Activated naive CD4-positive, alpha-beta T cell treated with Interleukin-2 at 50 U/mL for 16 hours (primary cell): ENCODE measurements around the gene PSG1.
"Not testable (repeated sequence)": the region's sequence is repeated elsewhere in the genome, so short reads cannot be mapped to it uniquely, and the experiment has no call there.

Experiments
- DNase-seq: peaks from one replicate; pipeline ENCODE4 v3.0.0-alpha.2; 2020

PSG1 gene

DNA sequence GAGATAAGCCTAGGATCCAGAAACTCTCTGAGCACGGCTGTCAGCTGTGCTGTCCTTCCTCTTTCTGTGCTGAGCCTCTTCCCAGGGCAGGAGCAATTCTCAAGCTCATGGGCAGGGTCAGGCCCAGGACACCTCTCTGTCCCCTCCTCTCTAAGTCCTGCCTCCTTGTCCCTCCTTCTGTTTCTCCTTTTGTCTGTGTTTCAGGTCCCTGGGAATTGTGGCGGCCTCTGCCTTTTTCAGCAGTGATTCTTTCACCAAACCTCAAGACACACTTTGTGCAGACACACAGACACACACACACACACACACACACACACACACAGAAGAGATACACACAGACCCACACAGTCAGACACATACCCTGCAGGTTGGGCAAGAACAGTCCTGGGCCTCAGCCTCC lies at the start of gene PSG1:
Gene PSG1 (minus strand): TSS at position 101 of the 400 bp plus-strand sequence. CDS start 132 bp downstream, outside the sequence.
- DNase-seq, result no peak

DNA sequence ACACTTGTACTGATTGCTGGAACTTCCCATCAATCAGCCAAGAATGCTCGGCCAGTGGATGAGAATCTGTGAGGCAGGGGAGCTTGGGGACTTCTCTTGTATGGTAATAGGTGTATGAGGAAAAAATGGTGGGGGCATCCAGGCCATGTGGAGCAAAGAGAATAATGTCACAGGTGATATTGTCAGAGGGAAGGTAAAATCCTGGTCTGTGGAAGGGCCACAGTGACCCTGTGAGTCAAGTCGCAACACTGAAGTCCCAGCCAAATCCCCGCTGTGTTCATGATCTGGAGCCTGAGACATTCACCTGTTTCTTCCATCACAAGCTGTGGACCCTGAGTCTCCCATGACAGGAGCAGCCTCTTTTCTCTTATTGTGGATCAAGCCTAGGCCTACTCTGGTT lies 49.4 kb upstream of the PSG1 start:
- DNase-seq, result no peak

DNA sequence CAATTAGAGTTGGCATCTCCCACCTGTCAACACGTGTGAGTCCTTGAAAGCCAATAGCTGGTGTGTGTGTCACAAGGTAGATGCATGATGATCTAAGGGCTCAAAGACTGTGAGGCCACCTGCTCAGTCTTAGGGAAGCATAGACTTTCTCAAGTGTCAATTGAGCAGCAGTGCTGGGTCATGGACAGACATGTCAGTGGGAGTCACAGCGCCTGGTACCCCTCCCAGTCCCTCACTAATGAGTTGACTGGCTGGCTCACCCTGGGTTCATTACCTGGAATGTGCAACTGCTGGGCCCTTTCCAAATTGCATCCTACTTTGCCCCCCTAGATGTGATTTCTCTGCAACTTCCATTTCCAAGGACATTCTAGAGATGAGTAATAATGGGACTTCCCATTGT lies 47.3 kb upstream of the PSG1 start:
- DNase-seq, result no peak

DNA sequence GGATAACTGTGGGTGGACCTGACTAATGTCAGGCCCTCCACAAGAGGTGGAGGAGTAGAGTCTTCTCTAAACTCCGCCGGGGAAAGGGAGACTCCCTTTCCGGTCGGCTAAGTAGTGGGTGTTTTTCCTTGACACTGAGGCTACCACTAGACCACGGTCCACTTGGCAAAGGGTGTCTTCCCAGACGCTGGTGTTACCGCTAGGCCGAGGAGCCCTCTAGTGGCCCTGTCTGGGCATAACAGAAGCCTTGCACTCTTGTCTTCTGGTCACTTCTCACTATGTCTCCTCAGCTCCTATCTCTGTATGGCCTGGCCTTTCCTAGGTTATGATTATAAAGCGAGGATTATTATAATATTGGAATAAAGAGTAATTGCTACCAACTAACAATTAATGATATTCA lies 43.6 kb upstream of the PSG1 start:
- DNase-seq, result peak; percentile 3

DNA sequence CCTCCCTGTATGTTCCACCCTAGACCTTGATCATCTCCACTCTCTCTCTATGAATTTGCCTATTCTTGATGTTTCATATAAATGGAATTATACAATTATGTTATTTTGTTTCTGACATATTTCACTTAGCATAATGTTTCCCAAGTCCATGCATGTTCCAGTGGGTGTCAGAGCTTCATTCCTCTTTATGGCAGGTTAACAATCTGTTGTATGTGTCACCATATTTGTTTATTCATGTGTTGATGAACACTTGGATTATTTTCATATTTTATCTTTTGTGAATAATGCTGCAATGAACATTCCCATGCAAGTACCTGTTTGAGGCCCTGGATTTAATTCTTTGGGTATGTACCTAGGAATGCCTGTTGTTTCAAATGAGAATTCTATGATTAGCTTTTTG lies 41.5 kb upstream of the PSG1 start:
- DNase-seq, result not testable (repeated sequence)

DNA sequence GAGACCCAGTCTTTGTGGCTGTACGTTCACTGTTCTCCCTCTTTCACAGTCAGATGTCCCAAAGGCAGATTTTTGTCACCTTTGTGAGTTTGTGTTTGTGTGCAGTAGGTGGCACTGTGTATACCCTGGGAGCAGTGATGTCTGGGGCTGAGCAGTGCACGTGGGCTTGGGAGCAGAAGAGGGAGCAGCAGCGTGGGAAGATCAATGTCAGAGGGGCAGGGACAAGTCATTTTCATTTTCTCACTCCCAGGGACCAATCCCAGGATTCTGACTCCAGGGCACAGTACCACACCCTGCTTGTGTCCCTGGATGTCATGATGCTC lies 40.2 kb upstream of the PSG1 start:
- no peak for DNase-seq

DNA sequence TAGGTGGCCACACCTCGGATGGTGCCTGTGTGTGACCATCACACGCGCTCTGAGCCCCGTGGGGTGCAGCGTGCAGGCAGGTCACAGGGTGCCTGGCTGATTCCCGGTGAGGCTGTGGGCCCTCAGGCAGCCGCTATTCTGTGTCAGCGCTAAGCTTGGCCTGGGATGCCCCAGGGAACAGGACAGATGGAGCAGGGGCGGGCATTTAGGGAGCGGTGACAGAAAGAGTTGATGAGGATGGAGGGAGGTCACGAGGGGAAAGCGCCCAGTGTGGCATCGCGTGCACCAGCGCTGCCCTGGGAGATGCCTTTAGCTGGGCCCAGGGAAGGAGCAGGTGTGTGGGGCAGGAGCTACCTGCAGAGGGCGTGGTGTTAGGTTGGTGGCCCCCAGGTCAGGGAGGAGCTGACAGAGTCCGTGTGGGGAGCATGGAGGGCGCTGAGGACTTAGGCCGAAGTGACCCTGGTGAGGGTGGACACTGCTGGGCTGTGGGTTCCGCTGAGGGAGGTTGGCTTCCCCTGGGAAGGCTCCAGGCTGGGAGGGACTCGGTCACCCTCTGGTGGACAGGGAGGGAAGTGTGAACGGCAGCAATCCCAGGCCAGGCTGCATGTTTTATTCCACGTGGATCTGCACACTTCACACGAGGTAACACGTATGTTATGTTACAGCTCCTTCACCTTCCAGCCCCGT lies 39.7 kb upstream of the PSG1 start:
- DNase-seq, result not testable (repeated sequence)

DNA sequence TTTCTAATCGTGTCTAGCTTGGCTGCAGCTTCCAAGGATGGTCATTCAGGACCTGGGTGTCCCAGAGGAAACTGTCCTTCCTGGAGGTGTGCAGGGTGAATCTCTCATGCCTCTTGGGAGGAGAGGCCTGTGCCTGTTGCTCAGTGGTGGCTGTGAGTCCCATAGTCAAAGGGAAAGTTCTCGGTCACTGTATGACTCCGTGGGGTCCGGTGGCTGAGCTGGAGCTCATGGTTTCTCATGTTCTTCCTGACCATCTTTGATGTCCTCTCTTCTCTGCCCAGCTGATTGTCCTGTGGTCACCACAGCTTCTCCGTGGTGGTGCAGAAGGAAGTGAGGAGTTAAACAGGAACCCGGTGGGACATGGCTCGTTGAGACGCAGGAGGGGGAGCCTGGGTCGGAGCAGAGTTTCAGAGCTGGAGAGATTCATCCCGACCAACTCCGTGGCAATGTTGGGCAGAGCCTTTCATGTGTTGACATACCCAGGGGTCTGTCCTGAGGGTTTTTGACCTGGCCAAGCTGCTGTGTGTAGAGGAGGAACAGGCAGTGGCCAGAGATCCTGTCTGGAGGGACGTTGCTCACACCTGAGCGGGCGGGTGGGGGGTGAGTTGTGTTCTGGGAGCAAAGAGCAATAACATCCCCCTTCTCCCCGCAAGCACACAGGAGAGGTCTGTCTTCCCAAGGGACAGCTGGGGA lies 39.0 kb upstream of the PSG1 start:
- not testable (repeated sequence) for DNase-seq

DNA sequence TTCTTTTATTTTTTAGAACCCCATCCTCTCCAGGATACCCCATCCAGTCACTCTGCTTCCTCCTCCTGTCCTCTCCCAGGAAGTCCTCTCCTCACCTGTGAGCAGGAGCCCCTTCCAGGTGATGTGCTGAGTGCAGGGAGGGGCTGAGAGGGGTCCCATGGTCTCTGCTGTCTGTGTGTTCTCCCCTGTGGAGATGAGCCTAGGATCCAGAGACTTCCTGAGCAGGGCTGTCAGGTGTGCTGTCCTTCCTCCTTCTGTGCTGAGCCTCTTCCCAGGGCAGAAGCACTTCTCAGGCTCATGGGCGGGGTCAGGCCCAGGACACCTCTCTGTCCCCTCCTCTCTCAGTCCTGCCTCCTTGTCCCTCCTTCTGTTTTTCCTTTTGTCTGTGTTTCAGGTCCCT lies 38.1 kb upstream of the PSG1 start, which contains the start of gene PSG6:
Gene PSG6 (minus strand): TSS at position 261 of the 400 bp plus-strand sequence. CDS start 102 bp downstream, at position 159.
- not testable (repeated sequence) for DNase-seq

DNA sequence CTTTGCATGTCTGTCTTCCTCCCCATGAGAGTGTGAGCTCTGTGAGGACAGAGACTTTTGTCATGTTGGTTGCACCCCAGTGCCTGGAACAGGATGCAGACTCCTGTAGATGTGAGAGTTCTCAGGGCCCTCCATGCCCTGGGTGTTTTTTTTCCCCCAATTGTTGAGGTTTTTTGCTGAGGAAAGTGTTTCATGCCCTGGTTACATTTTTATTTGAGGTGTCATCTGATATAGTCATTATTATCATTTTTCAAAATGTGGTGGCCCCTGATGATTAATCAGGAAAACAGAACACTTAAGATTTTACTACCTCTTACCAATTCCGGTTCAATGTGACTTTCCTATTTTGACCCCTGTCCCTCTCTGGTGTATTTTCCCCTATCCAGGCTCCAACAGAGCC lies 37.4 kb upstream of the PSG1 start:
- not testable (repeated sequence) for DNase-seq

DNA sequence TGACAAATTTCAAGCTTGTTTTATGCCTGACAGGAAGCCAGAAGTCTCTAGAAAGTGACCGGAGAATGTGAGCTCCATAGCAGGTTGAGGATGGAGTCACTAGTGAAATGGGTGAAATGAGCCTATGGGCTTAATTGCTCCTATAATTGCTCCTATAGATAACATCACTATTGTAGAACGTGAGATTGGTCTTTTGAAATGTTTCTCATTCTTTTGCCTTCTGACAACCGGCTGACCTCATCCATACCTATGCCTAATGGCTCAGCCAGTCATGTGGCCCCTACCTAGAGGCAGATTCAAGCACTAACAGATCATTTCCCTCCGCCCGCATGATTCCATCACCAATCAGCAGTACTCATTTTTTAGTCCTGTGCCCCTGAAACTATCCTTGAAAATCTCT lies 34.0 kb upstream of the PSG1 start:
- not testable (repeated sequence) for DNase-seq

DNA sequence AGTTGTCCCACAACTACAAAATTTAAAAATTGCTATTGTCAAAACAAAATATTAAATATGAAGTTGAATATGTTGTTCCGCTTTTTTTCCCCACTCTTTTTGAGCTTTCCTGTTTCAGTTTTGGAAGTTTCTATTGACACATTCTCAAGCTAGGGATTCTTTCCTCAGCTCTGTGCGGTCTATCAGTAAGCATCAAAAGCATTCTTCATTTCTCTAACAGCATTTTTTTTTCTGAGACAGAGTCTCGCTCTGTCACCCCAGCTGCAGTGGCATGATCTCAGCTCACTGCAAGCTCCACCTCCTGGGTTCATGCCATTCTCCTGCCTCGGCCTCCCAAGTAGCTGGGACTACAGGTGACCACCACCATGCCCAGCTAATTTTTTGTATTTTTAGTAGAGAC lies 33.4 kb upstream of the PSG1 start:
- not testable (repeated sequence) for DNase-seq

DNA sequence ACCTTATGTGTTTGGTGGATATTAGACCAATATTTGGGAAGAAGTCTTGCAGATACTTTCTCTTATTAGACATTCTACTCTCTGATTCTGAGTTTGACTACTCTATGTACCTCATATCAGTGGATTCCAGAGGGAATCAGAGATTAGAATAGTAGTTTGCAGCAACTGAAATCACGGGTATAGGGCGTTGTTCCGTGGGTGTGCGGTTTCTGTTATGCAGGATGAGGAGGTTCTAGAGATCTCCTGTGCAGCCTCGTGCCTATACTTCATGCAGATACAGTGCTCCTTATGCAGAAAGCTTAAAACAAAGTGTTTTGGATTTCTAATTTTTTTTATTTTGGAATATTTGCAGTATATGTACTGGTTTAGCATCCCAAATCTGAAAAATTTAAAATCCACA lies 32.2 kb upstream of the PSG1 start:
- DNase-seq, result not testable (repeated sequence)

DNA sequence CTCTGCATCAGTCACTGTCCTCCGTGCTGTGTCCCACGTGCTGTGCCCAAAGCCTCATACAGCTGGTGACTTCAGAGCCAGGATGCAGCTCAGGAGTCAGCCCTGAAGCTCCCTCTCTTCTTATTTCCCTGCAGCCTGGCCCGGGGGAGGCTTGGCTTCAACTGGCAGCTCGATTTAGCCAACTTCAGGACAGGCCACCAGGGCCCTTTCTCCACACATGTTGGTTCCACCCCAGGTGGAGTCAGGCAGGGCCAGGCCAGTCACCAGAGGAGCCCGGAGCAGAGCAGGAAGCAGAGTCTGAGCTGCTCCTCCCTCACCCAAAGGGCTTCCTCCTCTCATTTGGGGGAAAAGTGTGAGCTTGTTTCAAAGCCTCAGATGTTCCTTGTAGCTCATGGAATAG lies 26.6 kb upstream of the PSG1 start:
- DNase-seq, result not testable (repeated sequence)

DNA sequence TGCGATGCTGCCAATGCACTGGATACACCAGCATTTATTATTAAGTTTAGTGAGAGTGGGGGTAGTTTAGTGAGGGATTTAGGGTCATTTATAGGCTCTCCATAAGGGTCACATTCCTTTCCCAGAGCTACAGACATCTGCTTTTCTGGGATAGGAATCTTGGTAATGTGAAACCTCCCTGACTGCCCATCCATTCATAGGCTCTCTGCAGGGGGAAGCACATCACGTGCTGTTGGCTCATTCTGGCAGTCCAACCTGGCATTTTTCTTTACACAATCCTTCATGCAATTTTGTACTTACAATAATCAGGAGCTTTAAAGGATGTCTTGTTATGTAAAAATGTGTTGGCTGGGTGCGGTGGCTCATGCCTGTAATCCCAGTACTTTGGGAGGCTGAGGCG lies 21.0 kb upstream of the PSG1 start:
- DNase-seq, result not testable (repeated sequence)

DNA sequence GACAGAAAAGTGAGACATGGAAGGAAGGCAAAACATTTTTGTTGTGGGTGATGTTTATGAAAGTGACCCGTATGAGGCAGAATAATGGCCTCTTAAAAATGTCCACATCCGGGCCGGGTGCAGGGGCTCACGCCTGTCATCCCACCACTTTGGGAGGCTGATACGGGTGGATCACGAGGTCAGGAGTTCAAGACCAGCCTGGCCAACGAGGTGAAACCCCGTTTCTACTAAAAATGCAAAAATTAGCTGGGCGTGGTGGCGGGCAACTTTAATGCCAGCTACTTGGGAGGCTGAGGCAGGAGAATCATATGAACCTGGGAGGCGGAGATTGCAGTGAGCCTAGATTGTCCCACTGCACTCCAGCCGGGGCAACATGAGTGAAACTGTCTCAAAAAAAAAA lies 20.2 kb upstream of the PSG1 start:
- not testable (repeated sequence) for DNase-seq

DNA sequence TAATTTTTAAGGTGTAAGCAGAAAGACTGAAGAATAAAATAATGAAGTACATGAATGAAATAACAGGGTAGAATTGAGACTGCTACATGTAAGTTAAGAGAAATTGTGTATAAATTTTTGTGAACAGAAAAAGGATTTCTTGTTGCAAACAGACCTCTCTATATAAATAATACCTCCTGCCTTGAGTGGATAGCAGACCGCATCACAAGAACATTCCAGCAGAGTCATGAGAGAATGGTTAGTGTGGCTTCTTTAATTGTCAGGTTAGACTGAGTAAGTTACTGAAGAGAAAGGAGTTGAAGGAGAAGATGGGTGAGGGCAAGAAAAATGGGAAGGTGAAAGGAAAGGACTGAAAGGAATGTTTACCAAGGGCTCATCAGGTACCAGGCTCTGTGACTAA lies 19.6 kb upstream of the PSG1 start:
- not testable (repeated sequence) for DNase-seq

DNA sequence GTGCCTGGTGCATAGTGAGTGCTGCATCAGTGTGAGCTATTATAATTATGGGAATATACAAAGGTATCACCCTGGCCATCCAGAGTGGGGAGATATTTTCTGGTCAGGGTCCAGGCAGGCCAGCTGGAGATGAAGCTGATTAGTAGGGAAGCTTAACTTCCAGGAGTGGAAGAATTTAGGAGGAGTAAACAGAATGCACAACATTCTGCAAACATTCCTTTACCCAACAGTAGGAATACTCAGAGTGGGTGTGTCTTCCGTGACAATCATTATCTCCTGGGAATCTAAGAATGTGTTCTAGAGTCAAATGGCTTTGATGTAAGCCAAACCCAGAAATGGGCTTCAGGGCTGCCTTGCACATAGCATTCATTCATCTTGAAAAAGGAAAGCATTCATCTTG lies 19.1 kb upstream of the PSG1 start:
- not testable (repeated sequence) for DNase-seq

DNA sequence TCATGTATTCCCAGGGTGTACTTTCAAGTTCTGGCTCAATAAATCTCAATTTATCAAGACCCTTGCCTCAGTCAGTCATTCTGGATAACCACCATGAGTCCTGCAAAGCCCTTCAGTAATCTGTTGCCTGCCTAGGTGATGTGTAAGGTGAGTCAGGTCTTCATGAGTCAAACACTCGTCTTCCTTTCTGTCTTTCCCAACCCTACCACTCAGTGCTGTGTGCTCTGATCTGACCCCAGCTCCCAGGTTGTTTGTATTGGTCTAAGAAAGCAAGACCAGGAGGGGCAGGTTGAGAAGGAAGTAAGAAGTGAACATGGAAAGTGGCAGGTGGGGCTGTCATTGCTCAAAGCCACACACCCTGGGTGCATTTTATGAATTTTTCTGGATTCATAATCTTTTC lies 18.2 kb upstream of the PSG1 start:
- DNase-seq, result not testable (repeated sequence)

DNA sequence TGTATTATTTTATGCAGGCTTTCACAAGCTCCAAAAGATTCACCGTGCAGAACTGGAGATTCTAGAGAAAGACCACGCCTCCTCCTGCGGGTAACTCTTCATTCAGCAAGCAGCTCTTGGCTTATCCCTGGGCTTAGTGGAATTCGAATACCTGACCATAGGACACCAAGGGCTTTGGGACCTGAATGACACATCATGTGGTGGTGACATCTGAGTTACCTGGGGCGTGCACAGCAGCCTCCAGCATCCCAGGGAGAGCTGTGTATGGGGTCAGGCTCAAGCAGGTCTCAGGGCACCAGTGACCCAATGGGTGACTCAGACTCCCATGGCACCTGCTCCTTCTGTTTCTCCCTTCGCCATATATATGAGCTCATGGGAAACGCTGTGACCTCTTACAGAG lies 10.9 kb upstream of the PSG1 start:
- DNase-seq, result not testable (repeated sequence)

DNA sequence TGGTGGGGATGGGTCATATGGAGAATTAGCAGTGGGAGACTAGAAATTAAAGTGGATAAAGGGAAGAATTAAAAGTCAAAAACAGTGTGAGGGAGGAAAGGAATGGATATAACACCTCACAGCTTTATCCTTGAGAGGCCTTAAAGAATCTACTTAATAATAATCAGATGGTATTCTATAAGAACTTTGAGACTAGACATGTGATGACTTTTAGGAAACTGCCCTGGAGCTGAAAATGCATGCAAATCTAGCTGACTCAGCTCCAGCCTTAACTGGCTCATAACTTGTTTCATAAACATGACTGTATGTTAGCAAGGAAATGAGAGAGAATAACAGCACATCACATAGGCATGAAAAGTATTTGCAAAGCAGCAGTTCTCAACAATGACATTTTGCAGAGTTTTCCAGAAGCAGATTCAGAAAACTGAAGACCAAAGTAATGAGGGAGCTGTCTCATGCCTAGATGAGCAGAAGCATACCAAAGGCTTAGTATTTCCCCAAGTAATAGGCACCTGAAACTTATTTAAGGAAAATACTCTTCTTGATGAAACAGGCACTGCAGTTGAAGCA lies 8.4 kb upstream of the PSG1 start:
- DNase-seq, result not testable (repeated sequence)

DNA sequence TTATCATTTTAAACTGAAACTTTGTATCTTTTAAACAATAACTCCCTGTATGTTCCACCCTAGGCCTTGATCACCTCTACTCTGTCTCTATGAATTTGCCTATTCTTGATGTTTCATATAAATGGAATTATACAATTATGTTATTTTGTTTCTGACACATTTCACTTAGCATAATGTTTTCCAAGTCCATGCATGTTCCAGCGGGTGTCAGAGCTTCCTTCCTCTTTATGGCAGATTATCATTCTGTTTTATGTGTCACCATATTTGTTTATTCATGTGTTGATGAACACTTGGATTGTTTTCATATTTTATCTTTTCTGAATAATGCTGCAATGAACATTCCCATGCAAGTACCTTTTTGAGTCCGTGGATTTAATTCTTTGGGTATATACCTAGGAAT lies 3.2 kb upstream of the PSG1 start:
- DNase-seq, result not testable (repeated sequence)

DNA sequence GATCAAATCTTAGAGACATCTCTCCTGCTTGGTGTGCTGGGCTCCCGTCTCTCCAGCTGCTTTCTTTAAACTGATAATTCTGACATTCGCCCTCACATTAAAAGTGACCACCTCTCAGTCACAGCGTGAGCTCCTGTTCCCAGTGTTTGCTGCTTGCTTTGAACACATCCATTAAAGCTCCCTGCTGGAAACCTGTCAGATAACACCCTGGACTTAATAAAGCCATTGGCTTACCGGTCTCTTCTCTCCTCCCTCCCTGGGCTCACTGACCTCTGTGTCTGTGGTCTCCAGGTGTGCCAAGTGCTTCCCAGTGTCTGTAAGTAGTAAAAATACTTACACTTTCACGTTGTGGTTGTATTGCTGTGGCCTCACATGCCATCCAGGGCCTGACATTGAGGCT lies 2.5 kb upstream of the PSG1 start:
- not testable (repeated sequence) for DNase-seq

DNA sequence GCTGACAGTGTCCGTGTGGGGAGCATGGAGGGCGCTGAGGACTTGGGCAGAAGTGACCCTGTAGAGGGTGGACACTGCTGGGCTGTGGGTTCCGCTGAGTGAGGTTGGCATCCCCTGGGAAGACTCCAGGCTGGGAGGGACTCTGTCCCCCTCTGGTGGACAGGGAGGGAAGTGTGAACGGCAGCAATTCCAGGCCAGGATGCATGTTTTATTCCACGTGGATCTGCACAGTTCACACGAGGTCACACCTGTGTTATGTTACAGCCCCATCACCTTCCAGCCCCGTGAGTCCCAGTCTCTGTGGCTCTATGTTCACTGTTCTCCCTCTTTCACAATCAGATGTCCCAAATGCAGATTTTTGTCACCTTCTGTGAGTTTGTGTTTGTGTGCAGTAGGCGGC lies 1.8 kb upstream of the PSG1 start:
- DNase-seq, result not testable (repeated sequence)
